ENCODE data around the gene DTX2. TPM values are rescaled to one million over a fixed set of nuclear protein-coding genes. Genes with fewer than 3 reads are reported as not detected.
"Not testable (repeated sequence)": the region's sequence is repeated elsewhere in the genome, so short reads cannot be mapped to it uniquely, and the experiment has no call there.

DTX2 gene
- total and polyA plus RNA-seq, 2 of the 4 experiments (the other 2 are of a cell fraction), result 1.8 to 7.7 TPM

DNA sequence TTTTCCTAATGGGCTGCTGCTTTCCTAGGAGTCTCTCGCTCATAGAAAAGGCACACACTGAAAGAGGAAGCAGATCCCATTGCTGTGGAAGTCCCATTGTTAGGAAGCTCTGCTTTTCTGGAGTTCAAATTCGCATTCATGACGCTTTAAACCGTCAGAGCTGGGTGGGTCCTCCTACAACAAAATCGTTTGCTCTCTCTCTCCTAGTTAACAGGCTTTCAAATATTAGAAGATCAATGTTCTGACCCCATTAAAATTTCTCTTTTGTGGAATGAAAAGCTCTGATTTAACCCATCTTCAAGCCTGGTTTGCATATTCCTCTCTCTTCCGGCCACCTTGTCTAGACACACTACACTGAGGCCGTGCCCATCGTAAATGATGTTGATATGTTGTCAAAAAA lies 81.7 kb downstream of the DTX2 start, which contains the start of gene SPDYE16:
Gene SPDYE16 (minus strand): TSS at position 101 of the 400 bp plus-strand sequence. CDS start 1,838 bp downstream, outside the sequence.
- H3K4ac ChIP-seq (ENCODE audit: low read depth, low read length); H3K9ac ChIP-seq (ENCODE audit: low read depth, low read length); H4K8ac ChIP-seq (ENCODE audit: low read depth in 2 of 2, low read length in 2 of 2); H2AK9ac ChIP-seq (replicated peaks; ENCODE audit: low read depth, low read length, poor library complexity); H4K91ac ChIP-seq (ENCODE audit: insufficient read depth, low read depth, low read length); H3K9me3 ChIP-seq (ENCODE audit: control insufficient read depth, insufficient read depth, low read length); H3K18ac ChIP-seq (ENCODE audit: low read depth, low read length); H2BK20ac ChIP-seq (ENCODE audit: low read depth, low read length); H2AK5ac ChIP-seq (ENCODE audit: low read depth, low read length); H4K20me1 ChIP-seq (ENCODE audit: insufficient read depth, low read length); H3K9me1 ChIP-seq (ENCODE audit: insufficient read depth, low read length); H3K79me1 ChIP-seq (ENCODE audit: low read depth in 1 of 2, low read length in 2 of 2); POLR2A ChIA-PET (ENCODE audit: unreplicated experiment); CTCF ChIA-PET; H3K4me3 ChIP-seq (ENCODE audit: insufficient read depth, low read depth, low read length); dilution Hi-C loops (cut with HindIII; ENCODE audit: low sequenced_read_pairs, unreplicated experiment); H3K4me1 ChIP-seq (ENCODE audit: control insufficient read depth, insufficient read depth, low read length); DNase-seq; H4K5ac ChIP-seq (ENCODE audit: low read depth, low read length); H3K56ac ChIP-seq (ENCODE audit: extremely low read depth, insufficient read depth, low read length); H3K27ac ChIP-seq (ENCODE audit: insufficient read depth, low read length); H2AFZ ChIP-seq (replicated peaks; ENCODE audit: low read length, poor library complexity); H3K23ac ChIP-seq (ENCODE audit: low read depth, low read length); H3K27me3 ChIP-seq (ENCODE audit: control insufficient read depth, insufficient read depth, low read length); intact Hi-C loops (cut with micrococcal nuclease); H2BK120ac ChIP-seq (ENCODE audit: low read depth, low read length); H2BK15ac ChIP-seq (ENCODE audit: low read depth, low read length); H3K4me2 ChIP-seq (ENCODE audit: low read depth, low read length); in situ Hi-C loops (cut with MboI; ENCODE audit: low sequenced_read_pairs); BruUV-seq (replicated peaks); H3K36me3 ChIP-seq (ENCODE audit: control insufficient read depth, insufficient read depth, low read length); H3K14ac ChIP-seq (replicated peaks; ENCODE audit: low read depth, low read length); H2BK5ac ChIP-seq (ENCODE audit: low read depth, low read length, poor library complexity, severe bottlenecking); ATAC-seq (ENCODE audit: low read depth): not testable (repeated sequence)
- WGBS, 2 experiments (ENCODE audit: extremely low coverage in 2 of 2, insufficient read length in 1 of 2), result no CpG with 5 or more reads among the region's 8 CpGs

Data from IMR-90 (cell line).